ENCODE data around the gene PRRG1. TPM values are rescaled to one million over a fixed set of nuclear protein-coding genes. Genes with fewer than 3 reads are reported as not detected.
A peak's percentile ranks its signal among the peaks of the same experiment; 100 is the strongest.
"Not testable (repeated sequence)": the region's sequence is repeated elsewhere in the genome, so short reads cannot be mapped to it uniquely, and the experiment has no call there.

PRRG1 gene
- total and polyA plus RNA-seq, 12 donors = 3.0 to 15.9 (median 10.7) TPM

DNA sequence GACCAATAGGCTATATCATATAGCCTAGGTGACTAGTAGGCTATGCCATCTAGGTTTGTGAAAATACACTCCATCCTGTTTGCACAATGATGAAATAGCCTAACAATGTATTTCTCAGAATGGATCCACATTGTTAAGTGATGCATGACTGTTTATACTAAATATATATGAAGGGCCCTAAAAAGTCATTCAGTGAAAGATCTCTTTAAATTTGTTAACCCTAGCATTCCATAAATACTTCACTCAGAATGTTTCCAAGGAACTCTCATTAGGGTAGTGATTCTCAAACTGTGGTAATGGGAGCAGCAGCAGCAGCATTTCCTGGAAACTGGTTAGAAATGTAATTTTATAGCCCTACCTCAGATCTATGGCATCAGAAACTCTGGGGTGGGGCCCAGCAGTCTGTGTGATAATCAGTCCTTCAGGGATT, 74.9 kb downstream of the PRRG1 start:
- Histone ChIP-seq H3K9me3 (no peaks in the 10 kb centered on the region), H3K4me1 (peaks cover 0 to 6% (median 0%) of the 10 kb centered on the region in 9 donors), H3K27ac (no peak overlapping the region), H3K27me3 (peaks cover 0 to 6% (median 0%) of the 10 kb centered on the region in 7 donors), H3K4me3 (no peak overlapping the region), H3K36me3 (peaks cover 0 to 3% (median 0%) of the 10 kb centered on the region in 9 donors)
- TF ChIP-seq, protein P1, sequence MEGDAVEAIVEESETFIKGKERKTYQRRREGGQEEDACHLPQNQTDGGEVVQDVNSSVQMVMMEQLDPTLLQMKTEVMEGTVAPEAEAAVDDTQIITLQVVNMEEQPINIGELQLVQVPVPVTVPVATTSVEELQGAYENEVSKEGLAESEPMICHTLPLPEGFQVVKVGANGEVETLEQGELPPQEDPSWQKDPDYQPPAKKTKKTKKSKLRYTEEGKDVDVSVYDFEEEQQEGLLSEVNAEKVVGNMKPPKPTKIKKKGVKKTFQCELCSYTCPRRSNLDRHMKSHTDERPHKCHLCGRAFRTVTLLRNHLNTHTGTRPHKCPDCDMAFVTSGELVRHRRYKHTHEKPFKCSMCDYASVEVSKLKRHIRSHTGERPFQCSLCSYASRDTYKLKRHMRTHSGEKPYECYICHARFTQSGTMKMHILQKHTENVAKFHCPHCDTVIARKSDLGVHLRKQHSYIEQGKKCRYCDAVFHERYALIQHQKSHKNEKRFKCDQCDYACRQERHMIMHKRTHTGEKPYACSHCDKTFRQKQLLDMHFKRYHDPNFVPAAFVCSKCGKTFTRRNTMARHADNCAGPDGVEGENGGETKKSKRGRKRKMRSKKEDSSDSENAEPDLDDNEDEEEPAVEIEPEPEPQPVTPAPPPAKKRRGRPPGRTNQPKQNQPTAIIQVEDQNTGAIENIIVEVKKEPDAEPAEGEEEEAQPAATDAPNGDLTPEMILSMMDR (IDR thresholded peaks at IDR 0.05) = no peak
- DNase-seq (no peak), ATAC-seq (no peak)
- intact Hi-C loops (cut with DNase I) = loop anchor here in 1 of 10 donors (10.0 kb wide), 1 partner anchor 69 kb away; no protein-coding TSS in a partner anchor

GRCh38 chrX:37425370-37425769, 76.2 kb downstream of the PRRG1 start:
- TF ChIP-seq, protein P1 (IDR thresholded peaks at IDR 0.05) = no peak
- Histone ChIP-seq H3K9me3 (no peaks in the 10 kb centered on the region), H3K36me3 (peaks cover 0 to 3% (median 0%) of the 10 kb centered on the region in 9 donors), H3K4me3 (no peak overlapping the region), H3K27me3 (peaks cover 0 to 6% (median 0%) of the 10 kb centered on the region in 7 donors), H3K27ac (peak overlapping the region in 2 of 10 donors; percentile 21 to 26), H3K4me1 (peaks cover 0 to 6% (median 0%) of the 10 kb centered on the region in 9 donors)
- 42 to 64% methylated on average over 1 of the region's 1 CpG for WGBS, 2 donors
- DNase-seq = no peak
- intact Hi-C loops (cut with DNase I) = loop anchor here in 1 of 10 donors (10.0 kb wide), 1 partner anchor 71 kb away; no protein-coding TSS in a partner anchor
- peak in 4 of 8 donors; percentile 41 to 76 (median 66) for ATAC-seq

- not testable (repeated sequence) for DNase-seq, H3K36me3 ChIP-seq, H3K27ac ChIP-seq, H3K27me3 ChIP-seq, H3K4me1 ChIP-seq, ATAC-seq, H3K4me3 ChIP-seq, H3K9me3 ChIP-seq
- intact Hi-C loops (cut with DNase I) = loop anchor here in 1 of 10 donors (10.0 kb wide), 1 partner anchor 74 kb away; no protein-coding TSS in a partner anchor
- 98 to 100% methylated on average over 2 of the region's 2 CpGs for WGBS, 2 donors
Measured at GRCh38 chrX:37428962-37429361, 79.8 kb downstream of the PRRG1 start.

DNA sequence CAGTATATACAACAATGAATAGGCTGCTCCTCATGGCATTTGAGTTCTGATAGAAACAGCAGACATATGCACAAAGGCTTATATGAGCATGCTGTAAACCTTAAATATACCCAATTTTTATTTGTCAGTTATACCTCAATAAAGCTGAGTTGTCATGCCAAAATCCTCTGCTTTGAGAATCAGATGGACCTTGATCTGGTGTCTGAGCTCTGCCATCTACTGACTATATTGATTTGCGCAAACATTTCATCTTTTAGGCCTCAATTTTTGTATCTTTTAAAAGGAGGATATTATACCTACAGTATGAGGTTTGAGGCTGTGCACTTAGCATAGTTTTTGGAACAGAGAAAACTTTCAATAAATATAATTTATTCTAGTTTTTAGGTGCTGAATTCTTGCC, 85.2 kb downstream of the PRRG1 start:
- ATAC-seq (no peak), DNase-seq (no peak)
- Histone ChIP-seq H3K27me3 (peaks cover 0 to 6% (median 0%) of the 10 kb centered on the region in 7 donors), H3K4me1 (no peaks in the 10 kb centered on the region), H3K27ac (no peak overlapping the region), H3K4me3 (no peak overlapping the region), H3K9me3 (no peaks in the 10 kb centered on the region), H3K36me3 (no peaks in the 10 kb centered on the region)
- intact Hi-C loops (cut with DNase I) = loop anchor here in 1 of 10 donors (1.0 kb wide), 1 partner anchor 86 kb away; no protein-coding TSS in a partner anchor
- TF ChIP-seq, protein P1 (IDR thresholded peaks at IDR 0.05) = peak in 1 of 9 donors; percentile 9
- 95 to 100% methylated on average over 1 of the region's 1 CpG for WGBS, 2 donors

GRCh38 chrX:37437160-37437559, 88.0 kb downstream of the PRRG1 start:
- DNase-seq = no peak
- ATAC-seq = peak in 1 of 8 donors; percentile 61
- intact Hi-C loops (cut with DNase I) = no loop called here
- Histone ChIP-seq H3K4me3 (no peak overlapping the region), H3K36me3 (no peaks in the 10 kb centered on the region), H3K27ac (no peak overlapping the region), H3K27me3 (peaks cover 0 to 6% (median 0%) of the 10 kb centered on the region in 7 donors), H3K4me1 (no peaks in the 10 kb centered on the region), H3K9me3 (no peaks in the 10 kb centered on the region)
- WGBS, 2 donors = 61 to 63% methylated on average over 1 of the region's 1 CpG
- TF ChIP-seq, protein P1 (IDR thresholded peaks at IDR 0.05) = no peak

All from heart right ventricle (tissue), 16 donors.